Testis (tissue), 2 donors: Measurements from ENCODE around the gene PLK5.

Experiments
- POLR2A ChIP-seq: fragments of 450-650 bp; IDR thresholded peaks from one replicate; pipeline ENCODE4 v1.6.1; 2017; ENCODE audit warnings: antibody characterized with exemption, mild to moderate bottlenecking, moderate library complexity
- TF ChIP-seq, protein P1 (sequence below), 3 experiments: fragments of 450-650 bp in 2 of 3; fragments of 200-600 bp in 1 of 3; sonication (generic) in 1 of 3; IDR thresholded peaks; one replicate each; pipeline ENCODE4 v1.5.1; 2016 to 2019; ENCODE audit warnings: antibody characterized with exemption in 3 of 3, mild to moderate bottlenecking in 2 of 3, moderate library complexity in 1 of 3

DNA sequence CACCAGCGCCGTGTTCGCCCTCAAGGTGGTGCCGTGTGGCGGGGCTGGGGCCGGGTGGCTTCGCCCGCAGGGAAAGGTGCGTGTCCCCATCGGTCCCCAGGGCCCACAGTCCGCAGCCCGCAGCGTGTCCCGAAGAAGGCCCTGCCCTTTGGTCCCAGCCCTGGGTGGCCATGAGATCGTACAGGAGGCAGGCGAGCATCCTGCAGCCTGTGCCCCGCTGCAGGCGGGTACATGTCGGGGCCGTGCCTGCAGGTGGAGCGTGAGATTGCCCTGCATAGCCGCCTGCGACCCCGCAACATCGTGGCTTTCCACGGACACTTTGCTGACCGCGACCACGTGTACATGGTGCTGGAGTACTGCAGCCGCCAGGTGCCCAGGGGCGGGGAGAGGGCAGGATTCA lies 1.5 kb downstream of the PLK5 start:
- TF ChIP-seq, protein P1, sequence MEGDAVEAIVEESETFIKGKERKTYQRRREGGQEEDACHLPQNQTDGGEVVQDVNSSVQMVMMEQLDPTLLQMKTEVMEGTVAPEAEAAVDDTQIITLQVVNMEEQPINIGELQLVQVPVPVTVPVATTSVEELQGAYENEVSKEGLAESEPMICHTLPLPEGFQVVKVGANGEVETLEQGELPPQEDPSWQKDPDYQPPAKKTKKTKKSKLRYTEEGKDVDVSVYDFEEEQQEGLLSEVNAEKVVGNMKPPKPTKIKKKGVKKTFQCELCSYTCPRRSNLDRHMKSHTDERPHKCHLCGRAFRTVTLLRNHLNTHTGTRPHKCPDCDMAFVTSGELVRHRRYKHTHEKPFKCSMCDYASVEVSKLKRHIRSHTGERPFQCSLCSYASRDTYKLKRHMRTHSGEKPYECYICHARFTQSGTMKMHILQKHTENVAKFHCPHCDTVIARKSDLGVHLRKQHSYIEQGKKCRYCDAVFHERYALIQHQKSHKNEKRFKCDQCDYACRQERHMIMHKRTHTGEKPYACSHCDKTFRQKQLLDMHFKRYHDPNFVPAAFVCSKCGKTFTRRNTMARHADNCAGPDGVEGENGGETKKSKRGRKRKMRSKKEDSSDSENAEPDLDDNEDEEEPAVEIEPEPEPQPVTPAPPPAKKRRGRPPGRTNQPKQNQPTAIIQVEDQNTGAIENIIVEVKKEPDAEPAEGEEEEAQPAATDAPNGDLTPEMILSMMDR (IDR thresholded peaks at IDR 0.05), result no peak
- no peak for TF ChIP-seq POLR2A
